ENCODE data around the gene HIVEP1.

Gene HIVEP1

GRCh38 chr6:12081771-12082170 lies 69.7 kb downstream of the HIVEP1 start:
- no peak for TF ChIP-seq ZNF776 (tag by site-specific recombination; IDR thresholded peaks at IDR 0.05; ENCODE audit: borderline replicate concordance)
- no peak for TF ChIP-seq ZBTB49 (tag by site-specific recombination; IDR thresholded peaks at IDR 0.05; ENCODE audit: low read depth)
- TF ChIP-seq ZNF433 (tag by site-specific recombination; IDR thresholded peaks at IDR 0.05; ENCODE audit: low read depth): no peak
- TF ChIP-seq ZNF768 (tag by site-specific recombination; IDR thresholded peaks at IDR 0.05): no peak
- no peak for TF ChIP-seq OSR2 (tag by site-specific recombination; IDR thresholded peaks at IDR 0.05)
- no peak for TF ChIP-seq ZNF645 (tag by site-specific recombination; IDR thresholded peaks at IDR 0.05)
- H3K4me3 ChIP-seq (ENCODE audit: low read depth, low read length): no peak overlapping the region
- ChIA-PET POLR2A (no interaction called here), CTCF (interaction anchor here (1.4 kb wide), 1 partner anchor 21 kb away, joined by 3 read pairs; no protein-coding TSS in a partner anchor)
- H3K36me3 ChIP-seq (ENCODE audit: control insufficient read depth in 2 of 2, insufficient read depth in 1 of 2, low read length in 2 of 2): no peaks in the 10 kb centered on the region
- no peaks in the 10 kb centered on the region for H3K9me3 ChIP-seq (ENCODE audit: control insufficient read depth, insufficient read depth, low read depth, low read length)
- peaks cover 3% of the 10 kb centered on the region; the same call in 1 of the 2 replicates for H3K4me1 ChIP-seq (ENCODE audit: control insufficient read depth, insufficient read depth, low read length)
- H3K27ac ChIP-seq (ENCODE audit: extremely low read depth, low read depth, low read length): no peak overlapping the region

GRCh38 chr6:12082368-12082767 lies 70.3 kb downstream of the HIVEP1 start:
- peaks cover 3% of the 10 kb centered on the region; the same call in 1 of the 2 replicates for H3K4me1 ChIP-seq (ENCODE audit: control insufficient read depth, insufficient read depth, low read length)
- POLR2A ChIA-PET: no interaction called here
- no peaks in the 10 kb centered on the region for H3K36me3 ChIP-seq (ENCODE audit: control insufficient read depth in 2 of 2, insufficient read depth in 1 of 2, low read length in 2 of 2)
- no peak for TF ChIP-seq ZNF571 (tag by site-specific recombination; IDR thresholded peaks at IDR 0.05)
- no peak overlapping the region for H3K4me3 ChIP-seq (ENCODE audit: low read depth, low read length)
- CTCF ChIA-PET: interaction anchor here (1.0 to 1.4 kb wide), 2 partner anchors 21 to 151 kb away, joined by 3 to 4 read pairs; no protein-coding TSS in a partner anchor
- H3K27ac ChIP-seq (ENCODE audit: extremely low read depth, low read depth, low read length): no peak overlapping the region
- H3K9me3 ChIP-seq (ENCODE audit: control insufficient read depth, insufficient read depth, low read depth, low read length): no peaks in the 10 kb centered on the region

GRCh38 chr6:12083302-12083701 lies 71.2 kb downstream of the HIVEP1 start:
- no peak overlapping the region for H3K4me3 ChIP-seq (ENCODE audit: low read depth, low read length)
- no peaks in the 10 kb centered on the region for H3K9me3 ChIP-seq (ENCODE audit: control insufficient read depth, insufficient read depth, low read depth, low read length)
- ChIA-PET POLR2A (no interaction called here), CTCF (interaction anchor here (0.9 to 1.3 kb wide), 3 partner anchors 10 to 150 kb away, joined by 3 to 4 read pairs (median 3); no protein-coding TSS in a partner anchor)
- H3K27ac ChIP-seq (ENCODE audit: extremely low read depth, low read depth, low read length): no peak overlapping the region
- H3K4me1 ChIP-seq (ENCODE audit: control insufficient read depth, insufficient read depth, low read length): peaks cover 3% of the 10 kb centered on the region; the same call in 1 of the 2 replicates
- no peaks in the 10 kb centered on the region for H3K36me3 ChIP-seq (ENCODE audit: control insufficient read depth in 2 of 2, insufficient read depth in 1 of 2, low read length in 2 of 2)
- TF ChIP-seq ZBTB17 (tag by site-specific recombination; IDR thresholded peaks at IDR 0.05) (no peak), BCL11B (tag by site-specific recombination; IDR thresholded peaks at IDR 0.05; ENCODE audit: low read depth) (no peak), SCRT2 (tag by site-specific recombination; IDR thresholded peaks at IDR 0.05) (no peak), ZNF621 (tag by site-specific recombination; IDR thresholded peaks at IDR 0.05) (no peak), ZNF704 (tag by site-specific recombination; IDR thresholded peaks at IDR 0.05) (no peak), ZBTB49 (tag by site-specific recombination; IDR thresholded peaks at IDR 0.05; ENCODE audit: low read depth) (no peak), ZNF449 (tag by site-specific recombination; IDR thresholded peaks at IDR 0.05) (no peak), PRDM10 (tag by site-specific recombination; IDR thresholded peaks at IDR 0.05) (no peak), ZNF426 (tag by site-specific recombination; IDR thresholded peaks at IDR 0.05) (no peak), ZNF48 (tag by site-specific recombination; IDR thresholded peaks at IDR 0.05) (no peak), SP7 (tag by site-specific recombination; IDR thresholded peaks at IDR 0.05) (no peak), ZNF121 (tag by site-specific recombination; IDR thresholded peaks at IDR 0.05) (no peak), HOXC10 (CRISPR knock-in tag; IDR thresholded peaks at IDR 0.05) (no peak)

All from HEK293 (cell line).